Activated T-cell treated with anti-CD3 and anti-CD28 coated beads for 48 hours (primary cell): ENCODE data around the gene CGB7.
"Not testable (repeated sequence)": the region's sequence is repeated elsewhere in the genome, so short reads cannot be mapped to it uniquely, and the experiment has no call there.

ENCODE experiments used
- DNase-seq: peaks from one replicate; pipeline ENCODE4 v3.0.0-alpha.2; 2020; ENCODE audit warnings: low read depth

The CGB7 gene

DNA sequence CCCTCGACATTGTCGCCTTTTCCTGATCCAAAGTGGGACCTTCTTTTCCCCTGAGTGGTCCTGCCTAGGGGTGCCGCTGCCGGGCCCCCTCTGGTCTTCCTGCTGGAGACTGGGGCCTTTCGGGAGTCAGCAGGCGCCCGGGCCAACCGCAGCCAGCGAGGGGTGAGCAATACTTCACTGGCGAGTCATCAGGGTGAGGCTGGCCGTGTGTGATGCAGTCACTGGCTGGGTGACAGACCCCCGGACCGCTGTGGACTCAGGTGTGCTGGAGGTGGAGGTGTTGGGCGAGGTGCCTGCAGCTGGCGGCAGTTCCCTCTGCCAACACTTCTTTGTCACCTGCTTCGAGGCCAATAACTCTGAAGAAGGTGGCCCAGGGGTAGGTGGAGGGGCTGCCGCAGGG, 15.4 kb downstream of the CGB7 start:
- DNase-seq: no peak

DNA sequence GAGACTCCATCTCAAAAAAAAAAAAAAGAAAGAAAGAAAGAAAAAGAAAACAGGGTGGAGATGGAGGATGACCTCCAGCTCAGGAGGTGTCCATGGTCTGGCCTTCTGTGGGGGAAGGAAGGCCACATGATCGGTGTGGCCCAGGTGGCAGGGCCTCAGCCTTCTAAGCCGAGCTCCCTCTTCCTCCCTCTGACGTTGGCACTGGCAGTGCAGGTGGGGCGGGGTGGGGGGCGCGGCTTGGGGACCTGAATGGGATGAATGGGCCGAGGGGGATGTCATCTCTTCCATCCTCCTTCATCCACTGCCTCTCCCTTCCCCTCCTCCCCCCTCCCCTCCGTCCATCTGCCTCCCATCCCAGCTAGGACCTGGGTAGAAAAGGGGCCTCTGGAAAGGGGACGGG, 17.8 kb downstream of the CGB7 start:
- DNase-seq: not testable (repeated sequence)

DNA sequence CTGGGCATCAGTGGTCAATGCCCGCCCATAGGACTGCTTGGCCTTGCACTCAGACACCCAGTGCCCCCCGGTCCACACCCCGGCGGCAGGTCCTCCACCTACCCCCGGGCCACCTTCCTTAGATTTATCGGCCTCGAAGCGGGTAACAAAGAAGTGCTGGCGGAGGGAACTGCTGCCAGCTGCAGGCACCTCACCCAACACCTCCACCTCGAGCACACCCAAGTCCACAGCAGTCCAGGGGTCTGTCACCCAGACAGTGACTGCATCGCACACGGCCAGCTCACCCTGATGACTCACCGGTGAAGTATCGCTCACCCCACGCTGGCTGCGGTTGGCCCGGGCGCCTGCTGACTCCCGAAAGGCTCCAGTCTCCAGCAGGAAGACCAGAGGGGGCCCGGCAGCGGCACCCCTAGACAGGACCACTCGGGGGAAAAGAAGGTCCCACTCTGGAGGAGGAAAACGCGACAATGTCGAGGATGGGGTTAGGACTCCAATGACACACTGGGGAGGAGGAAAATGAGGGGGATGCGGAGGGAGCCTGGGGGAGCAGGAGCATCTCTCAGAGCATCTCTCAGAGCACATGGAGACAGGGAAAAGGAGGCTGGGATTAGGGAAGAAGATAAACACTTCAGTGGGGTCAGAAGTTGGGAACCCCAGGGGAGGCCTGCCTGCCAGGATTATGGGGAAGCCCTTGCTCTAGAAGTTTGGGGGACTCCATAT, 18.8 kb downstream of the CGB7 start:
- DNase-seq: not testable (repeated sequence)

DNA sequence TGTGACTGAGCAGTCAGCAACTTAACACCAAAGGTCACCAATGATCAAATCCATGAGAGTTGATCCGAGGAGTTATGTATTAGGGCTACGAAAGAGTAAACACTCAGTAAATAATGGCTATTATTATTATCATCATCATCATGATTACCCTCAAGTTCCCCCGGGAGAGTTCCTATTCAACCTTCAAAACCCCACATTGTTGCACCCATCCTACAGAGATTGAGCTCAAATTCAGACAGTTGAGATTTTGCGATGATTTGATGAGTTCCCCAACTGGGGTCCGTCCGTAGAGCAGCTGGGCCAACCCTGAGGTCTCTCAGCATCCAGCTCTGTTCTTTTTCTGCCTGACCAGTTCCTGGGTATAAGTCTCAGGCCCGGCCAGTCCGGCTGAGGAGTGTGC, 19.4 kb downstream of the CGB7 start:
- not testable (repeated sequence) for DNase-seq

DNA sequence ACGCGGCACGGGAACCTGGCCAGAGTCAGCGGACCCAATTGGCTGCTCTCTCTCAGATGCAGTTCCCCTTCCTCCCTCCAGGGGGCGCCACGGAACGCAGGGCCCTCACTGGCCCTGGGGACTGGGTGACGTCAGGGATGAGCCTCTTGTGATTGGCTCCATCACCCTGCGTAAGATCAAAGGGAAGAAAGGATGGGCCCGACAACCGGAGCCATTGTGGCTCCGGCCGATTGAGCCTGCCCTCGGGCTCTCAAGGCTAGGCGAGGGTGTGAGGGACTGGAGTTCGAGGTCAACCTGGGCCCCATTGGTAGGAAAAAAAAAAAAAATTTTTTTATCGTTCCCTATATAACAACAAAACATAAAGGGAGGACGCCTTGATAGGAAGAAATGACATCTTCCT, 20.7 kb downstream of the CGB7 start, which contains the start of gene CGB1:
Gene CGB1 (minus strand): TSS at position 81 of the 400 bp plus-strand sequence. CDS start 184 bp downstream, outside the sequence.
- DNase-seq: peak; percentile 60

DNA sequence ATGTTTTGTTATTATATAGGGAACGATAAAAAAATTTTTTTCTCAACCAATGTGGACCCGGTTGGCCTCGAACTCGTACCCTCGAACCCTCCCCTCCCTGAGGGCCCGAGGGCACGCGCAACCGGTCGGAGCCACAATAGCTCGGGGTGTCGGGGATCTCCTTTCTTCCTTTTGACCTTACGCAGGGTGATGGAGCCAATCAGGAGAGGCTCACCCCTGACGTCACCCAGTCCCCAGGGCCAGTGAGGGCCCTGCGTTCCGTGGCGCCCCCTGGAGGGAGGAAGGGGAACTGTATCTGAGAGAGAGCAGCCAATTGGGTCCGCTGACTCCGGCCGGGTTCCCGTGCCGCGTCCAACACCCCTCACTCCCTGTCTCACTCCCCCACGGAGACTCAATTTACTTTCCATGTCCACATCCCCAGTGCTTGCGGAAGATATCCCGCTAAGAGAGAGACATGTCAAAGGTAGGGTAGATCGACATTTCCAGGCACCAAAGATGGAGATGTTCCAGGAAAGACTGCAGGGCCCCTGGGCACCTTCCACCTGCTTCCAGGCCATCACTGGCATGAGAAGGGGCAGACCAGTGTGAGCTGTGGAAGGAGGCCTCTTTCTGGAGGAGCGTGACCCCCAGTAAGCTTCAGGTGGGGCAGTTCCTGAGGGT, 25.8 kb downstream of the CGB7 start, which contains the start of gene CGB2:
Gene CGB2 (plus strand): TSS at position 249 of the 660 bp plus-strand sequence. CDS start 206 bp downstream, at position 455.
- DNase-seq: peak; percentile 80

DNA sequence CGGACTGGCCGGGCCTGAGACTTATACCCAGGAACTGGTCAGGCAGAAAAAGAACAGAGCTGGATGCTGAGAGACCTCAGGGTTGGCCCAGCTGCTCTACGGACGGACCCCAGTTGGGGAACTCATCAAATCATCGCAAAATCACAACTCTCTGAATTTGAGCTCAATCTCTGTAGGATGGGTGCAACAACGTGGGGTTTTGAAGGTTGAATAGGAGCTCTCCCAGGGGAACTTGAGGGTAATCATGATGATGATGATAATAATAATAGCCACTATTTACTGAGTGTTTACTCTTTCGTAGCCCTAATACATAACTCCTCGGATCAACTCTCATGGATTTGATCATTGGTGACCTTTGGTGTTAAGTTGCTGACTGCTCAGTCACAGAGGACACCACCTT, 27.2 kb downstream of the CGB7 start:
- DNase-seq: not testable (repeated sequence)

DNA sequence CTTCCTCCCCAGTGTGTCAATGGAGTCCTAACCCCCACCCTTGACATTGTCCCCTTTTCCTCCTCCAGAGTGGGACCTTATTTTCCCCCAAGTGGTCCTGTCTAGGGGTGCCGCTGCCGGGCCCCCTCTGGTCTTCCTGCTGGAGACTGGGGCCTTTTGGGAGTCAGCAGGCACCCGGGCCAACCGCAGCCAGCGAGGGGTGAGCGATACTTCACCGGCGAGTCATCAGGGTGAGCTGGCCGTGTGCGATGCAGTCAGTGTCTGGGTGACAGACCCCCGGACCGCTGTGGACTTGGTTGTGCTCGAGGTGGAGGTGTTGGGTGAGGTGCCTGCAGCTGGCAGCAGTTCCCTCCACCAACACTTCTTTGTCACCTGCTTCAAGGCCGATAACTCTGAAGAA, 27.8 kb downstream of the CGB7 start:
- DNase-seq: not testable (repeated sequence)

DNA sequence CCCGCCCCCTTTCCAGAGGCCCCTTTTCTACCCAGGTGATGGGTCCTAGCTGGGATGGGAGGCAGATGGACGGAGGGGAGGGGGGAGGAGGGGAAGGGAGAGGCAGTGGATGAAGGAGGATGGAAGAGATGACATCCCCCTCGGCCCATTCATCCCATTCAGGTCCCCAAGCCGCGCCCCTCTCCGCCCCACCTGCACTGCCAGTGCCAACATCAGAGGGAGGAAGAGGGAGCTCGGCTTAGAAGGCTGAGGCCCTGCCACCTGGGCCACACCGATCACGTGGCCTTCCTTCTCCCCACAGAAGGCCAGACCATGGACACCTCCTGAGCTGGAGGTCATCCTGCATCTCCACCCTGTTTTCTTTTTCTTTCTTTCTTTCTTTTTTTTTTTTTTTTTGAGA, 28.9 kb downstream of the CGB7 start:
- not testable (repeated sequence) for DNase-seq

DNA sequence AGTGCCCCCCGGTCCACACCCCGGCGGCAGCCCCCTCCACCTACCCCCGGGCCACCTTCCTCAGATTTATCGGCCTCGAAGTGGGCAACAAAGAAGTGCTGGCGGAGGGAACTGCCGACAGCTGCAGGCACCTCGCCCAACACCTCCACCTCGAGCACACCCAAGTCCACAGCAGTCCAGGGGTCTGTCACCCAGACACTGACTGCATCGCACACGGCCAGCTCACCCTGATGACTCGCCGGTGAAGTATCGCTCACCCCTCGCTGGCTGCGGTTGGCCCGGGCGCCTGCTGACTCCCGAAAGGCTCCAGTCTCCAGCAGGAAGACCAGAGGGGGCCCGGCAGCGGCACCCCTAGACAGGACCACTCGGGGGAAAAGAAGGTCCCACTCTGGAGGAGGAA, 31.9 kb downstream of the CGB7 start:
- not testable (repeated sequence) for DNase-seq

DNA sequence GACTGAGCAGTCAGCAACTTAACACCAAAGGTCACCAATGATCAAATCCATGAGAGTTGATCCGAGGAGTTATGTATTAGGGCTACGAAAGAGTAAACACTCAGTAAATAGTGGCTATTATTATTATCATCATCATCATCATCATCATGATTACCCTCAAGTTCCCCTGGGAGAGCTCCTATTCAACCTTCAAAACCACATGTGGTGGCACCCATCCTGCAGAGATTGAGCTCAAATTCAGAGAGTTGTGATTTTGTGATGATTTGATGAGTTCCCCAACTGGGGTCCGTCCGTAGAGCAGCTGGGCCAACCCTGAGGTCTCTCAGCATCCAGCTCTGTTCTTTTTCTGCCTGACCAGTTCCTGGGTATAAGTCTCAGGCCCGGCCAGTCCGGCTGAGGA, 32.5 kb downstream of the CGB7 start:
- DNase-seq: not testable (repeated sequence)

DNA sequence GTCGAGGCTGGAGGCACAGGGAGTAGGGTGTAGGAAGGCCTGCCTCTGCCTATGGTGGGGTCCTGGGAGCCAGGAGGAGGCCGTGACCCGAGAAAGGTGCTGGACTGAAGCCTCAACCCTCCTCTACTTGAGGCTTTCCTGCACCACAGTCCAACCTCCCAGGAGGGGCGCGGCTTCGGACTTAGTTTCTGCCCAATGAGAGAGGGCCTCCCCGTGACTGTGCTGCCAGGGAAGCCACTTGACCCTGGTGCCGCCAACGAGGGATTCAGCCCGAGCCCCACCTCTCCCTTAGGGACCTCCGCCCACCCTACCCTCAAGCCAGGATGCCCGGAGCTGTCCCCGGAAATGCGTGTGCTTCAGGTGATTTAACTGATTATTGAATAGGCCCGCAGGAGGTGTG, 33.3 kb downstream of the CGB7 start, which contains the start of gene CGB3:
Gene CGB3 (minus strand): TSS at position 101 of the 400 bp plus-strand sequence. CDS start 362 bp downstream, outside the sequence.
- not testable (repeated sequence) for DNase-seq

DNA sequence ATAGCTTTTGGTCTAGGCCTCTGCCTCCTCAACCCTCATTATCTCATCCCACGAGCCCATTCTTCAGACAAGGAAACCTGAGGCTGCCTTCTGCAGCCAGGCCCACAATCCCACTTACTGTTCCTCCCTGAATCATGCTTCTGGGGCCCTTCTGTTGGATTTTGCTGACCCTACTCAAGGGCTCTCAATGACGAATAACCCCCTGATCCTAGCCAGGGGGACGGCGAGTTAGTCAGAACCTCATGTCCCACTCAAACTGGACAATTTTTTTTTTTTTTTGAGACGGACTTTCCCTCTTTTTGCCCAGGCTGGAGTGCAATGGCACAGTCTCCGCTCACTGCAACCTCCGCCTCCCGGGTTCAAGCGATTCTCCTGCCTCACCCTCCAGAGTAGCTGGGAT, 35.4 kb downstream of the CGB7 start:
- DNase-seq: no peak

DNA sequence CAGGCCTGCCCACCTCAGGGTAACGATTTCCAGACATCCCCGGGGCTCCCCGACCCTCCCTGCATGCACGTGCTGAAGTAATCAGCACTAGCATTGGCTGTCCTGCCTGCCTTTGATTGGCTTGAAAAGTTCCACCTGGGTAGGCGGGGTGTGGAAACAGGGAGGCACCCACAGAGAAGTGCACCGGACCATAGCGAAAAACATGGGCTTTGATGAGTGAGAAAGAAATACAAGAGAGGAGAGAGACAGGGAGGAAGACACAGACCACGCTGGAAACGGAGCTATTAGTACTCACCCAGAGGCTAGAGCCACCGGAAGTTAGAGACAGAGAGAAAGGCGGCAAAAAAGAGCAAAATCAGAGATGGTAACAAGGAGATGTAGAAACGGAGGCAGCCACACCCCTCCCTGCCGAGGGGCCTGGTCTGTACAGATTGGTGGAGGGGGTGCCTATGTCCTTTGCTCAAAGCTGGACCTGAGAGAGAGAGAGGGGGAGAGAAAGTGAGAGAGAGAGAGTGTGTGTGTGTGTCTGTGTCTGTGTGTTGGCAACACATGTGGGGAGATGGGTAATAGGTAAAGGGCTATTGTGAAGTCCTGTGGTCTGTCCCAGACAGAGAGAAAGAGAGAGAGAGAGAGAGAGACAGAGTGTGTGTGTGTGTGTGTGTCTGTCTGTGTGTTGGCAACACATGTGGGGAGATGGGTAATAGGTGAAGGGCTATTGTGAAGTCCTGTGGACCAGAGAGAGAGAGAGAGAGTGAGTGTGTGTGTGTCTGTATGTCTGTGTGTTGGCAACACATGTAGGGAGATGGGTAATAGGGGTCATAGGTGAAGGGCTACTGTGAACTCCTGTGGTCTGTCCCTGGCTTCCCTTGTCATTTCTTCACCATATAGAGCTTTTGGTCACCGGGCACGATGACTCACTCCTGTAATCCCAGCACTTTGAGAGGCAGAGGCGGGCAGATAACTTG, 36.3 kb downstream of the CGB7 start:
- no peak for DNase-seq

DNA sequence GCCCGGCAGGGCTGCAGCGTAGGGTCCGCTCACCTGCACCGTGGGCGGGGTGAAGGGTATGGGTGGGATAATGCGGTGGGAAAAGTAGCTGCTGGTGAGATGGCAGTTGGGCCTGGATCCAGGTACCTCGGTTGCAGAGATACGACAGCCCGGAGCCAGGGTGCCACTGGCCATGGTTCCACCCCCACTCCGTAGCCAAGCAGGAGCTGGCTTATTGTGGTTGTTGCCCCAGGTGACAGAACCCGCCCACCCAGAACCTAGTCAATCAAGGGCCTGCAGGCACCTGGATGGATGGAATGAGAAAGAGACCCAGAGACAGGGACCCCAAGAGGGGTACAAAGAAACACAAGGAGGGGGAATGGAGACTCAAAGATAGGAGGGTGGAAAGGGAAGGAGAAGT, 37.2 kb downstream of the CGB7 start:
- DNase-seq: no peak

DNA sequence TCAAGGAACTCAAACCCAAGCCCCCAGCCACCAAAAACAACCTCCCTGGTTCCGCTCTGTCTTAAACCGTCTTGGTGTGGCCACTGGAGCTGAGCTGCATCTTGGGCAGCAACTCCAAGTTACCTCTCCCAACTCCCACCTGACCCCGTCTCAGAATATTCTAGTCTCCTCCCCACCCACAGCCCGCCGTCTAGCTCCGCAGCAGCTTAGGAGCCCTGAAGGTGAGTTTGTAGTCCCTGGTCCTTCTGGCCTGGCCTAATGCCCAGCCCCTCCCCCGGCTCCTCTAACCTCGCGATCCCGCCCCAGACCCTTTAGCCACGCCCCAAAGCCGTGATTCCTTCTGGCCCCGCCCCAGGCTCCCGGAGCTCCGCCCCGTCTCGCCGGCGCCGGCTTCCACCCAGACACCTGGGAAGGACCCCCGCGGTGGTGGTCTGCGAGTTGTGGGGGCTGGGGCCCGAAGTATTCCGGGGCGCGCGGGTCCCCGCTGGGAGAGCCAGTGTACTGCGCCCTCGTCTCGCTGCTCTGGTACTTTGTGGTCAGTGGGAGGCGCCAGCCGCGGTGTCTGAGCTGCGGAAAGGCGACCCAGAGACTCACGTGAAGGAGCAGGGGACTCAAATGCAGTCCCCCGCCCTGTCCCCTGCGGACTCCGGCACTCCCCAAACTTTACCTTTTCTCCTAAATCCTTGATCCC, 38.2 kb downstream of the CGB7 start:
- peak; percentile 67 for DNase-seq

DNA sequence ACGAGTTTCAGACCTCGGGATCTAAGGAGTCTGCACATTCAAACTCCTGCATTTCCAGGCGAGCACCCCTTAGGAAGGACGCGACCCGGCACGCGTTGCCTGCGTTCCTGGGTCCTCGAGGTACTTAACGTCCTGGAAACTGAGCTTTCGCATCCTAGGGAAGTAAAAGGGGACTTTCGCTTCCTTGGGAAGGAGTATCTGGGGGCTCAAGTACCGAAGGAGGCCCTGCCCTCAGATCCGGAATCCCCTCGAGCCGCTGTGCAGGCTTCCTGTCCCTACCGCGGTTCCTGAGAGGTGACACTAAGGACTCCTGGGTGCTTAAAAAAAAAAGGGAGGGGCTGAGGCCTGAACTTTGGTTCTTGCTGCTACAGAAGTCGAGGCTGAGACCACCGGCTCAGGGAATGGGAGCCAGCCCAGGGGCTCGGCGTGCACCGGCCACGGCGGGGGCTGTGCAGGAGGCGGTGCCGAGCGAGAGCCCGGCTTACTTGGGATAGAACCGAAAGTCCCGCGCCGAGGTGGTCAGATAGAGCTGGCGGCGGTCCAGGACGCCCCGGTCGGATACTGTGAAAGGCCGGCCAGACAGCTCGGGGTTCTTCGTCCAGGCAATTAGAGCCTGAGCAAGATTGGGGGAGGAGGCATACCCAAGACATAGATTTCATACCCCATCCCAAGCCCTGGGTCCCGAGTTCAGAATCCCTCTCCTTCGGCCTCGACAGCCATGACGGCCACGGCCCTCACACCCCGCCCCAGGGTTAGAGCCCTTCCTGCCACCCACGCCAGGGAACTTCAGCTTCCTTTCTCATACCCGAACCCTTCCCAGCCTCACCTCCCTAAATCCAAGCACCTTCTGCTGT, 38.9 kb downstream of the CGB7 start:
- DNase-seq: not testable (repeated sequence)

DNA sequence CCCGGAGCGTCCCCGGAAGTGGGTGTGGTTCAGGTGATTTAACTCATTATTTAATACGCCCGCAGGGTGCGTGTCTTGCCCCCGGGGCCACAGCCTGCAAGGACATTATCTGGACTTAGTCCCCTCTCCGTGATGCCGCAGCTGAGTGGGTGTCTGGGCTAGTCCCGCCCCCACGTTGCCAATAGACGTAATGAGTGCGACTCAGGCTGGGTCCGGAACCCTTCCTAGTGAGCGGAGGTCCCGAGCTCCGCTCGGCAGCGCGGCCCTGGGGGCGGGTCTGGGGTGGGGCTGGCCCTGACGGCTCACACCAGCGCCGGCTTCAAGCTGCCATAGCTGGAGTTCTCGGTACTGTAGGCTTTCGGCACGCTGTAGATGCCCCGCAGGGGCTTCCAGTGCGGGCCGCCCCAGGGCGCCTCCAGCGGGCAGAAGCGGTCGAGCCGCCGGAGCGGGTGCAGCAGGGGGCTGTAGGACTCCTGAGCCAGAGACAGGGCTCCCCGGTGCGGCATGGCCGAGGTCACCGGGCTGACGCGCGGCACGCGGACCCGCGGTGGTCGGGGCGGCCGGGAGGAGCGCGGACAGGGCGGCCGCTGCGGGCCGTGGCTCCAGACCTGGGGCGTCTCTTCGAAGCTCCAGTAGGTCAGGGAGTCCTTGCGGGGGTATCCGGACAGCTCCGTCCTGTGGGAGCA, 39.7 kb downstream of the CGB7 start:
- DNase-seq: peak; percentile 60

DNA sequence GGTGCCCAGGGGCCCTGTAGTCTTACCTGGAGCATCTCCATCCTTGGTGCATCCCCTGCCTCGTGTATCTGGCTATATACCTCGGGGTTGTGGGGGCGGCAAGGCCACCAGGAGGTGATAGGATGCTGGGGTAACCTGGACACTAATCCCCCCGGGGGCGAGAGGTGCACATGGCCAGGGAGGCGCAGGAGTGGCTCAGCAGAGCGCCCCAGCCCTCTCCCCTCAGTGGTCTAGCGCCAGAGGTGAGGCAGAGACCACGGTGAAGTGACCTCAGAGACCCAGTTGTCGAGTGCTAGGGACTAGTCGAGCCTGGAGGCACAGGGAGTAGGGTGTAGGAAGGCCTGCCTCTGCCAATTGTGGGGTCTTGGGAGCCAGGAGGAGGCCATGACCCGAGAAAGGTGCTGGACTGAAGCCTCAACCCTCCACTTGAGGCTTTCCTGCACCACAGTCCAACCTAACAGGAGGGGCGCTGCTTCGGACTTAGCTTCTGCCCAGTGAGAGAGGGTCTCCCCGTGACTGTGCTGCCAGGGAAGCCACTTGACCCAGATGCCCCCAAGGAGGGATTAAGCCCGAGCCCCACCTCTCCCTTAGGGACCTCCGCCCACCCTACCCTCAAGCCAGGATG, 40.4 kb downstream of the CGB7 start, which contains the start of gene LHB:
Gene LHB (minus strand): TSS at position 51 of the 625 bp plus-strand sequence. CDS start 10 bp downstream, at position 41.
- DNase-seq: no peak
